Esophagus muscularis mucosa (tissue), 3 donors: Measurements from ENCODE around the gene ITPRIPL2.

Source experiments
- POLR2A ChIP-seq: fragments of 450-650 bp; IDR thresholded peaks from one replicate; pipeline ENCODE4 v1.6.1; 2017; ENCODE audit warnings: antibody characterized with exemption, moderate library complexity, mild to moderate bottlenecking, low read depth
- POLR2AphosphoS5 ChIP-seq, 2 donors: sonication (generic); formaldehyde crosslinking; IDR thresholded peaks; one replicate each; pipeline ENCODE4 v1.6.1; 2017; ENCODE audit warnings: antibody characterized with exemption in 2 of 2
- TF ChIP-seq, protein P1 (sequence below), 3 experiments: fragments of 200-600 bp in 2 of 3; fragments of 450-650 bp in 1 of 3; sonication (generic) in 2 of 3; IDR thresholded peaks; one replicate each; pipeline ENCODE4 v1.5.1; 2017 to 2019; ENCODE audit warnings: antibody characterized with exemption in 3 of 3, mild to moderate bottlenecking in 2 of 3, moderate library complexity in 1 of 3

DNA sequence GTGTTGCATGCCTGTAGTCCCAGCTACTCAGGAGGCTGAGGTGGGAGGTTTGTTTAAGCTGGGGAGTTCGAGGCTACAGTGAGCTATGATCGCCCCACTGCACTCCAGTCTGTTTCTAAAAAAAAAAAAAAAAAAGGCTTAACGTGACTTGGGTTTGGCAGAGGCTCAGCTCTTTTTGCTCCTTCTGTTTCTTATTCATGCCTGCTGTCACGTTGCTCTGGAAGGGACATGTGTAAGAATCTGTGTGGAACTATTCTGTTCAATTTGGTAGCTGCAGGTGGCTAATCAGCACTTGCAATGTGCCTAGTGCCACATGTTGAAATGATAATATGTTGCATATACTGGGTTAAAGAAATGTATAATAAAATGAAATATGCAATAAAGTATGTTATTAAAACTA, 33.4 kb downstream of the ITPRIPL2 start:
- TF ChIP-seq, protein P1, sequence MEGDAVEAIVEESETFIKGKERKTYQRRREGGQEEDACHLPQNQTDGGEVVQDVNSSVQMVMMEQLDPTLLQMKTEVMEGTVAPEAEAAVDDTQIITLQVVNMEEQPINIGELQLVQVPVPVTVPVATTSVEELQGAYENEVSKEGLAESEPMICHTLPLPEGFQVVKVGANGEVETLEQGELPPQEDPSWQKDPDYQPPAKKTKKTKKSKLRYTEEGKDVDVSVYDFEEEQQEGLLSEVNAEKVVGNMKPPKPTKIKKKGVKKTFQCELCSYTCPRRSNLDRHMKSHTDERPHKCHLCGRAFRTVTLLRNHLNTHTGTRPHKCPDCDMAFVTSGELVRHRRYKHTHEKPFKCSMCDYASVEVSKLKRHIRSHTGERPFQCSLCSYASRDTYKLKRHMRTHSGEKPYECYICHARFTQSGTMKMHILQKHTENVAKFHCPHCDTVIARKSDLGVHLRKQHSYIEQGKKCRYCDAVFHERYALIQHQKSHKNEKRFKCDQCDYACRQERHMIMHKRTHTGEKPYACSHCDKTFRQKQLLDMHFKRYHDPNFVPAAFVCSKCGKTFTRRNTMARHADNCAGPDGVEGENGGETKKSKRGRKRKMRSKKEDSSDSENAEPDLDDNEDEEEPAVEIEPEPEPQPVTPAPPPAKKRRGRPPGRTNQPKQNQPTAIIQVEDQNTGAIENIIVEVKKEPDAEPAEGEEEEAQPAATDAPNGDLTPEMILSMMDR (IDR thresholded peaks at IDR 0.05) = no peak
- TF ChIP-seq POLR2A (no peak), POLR2AphosphoS5 (IDR thresholded peaks at IDR 0.05) (no peak)
